SU-DHL-6 (cell line): ENCODE data around the gene EBF3.

Experiments used
- H2AFZ ChIP-seq: fragments of 200-600 bp; sonication (generic); 2 replicates; pipeline ENCODE4 v1.6.1; 2014; ENCODE audit warnings: low read depth, mild to moderate bottlenecking, moderate library complexity, mixed read lengths, antibody characterized with exemption, low read length; ENCODE audit not compliant: severe bottlenecking
- H3F3A ChIP-seq: fragments of 200-600 bp; shearing (Covaris generic); 2 replicates; pipeline ENCODE4 v1.6.0; 2016; ENCODE audit warnings: antibody characterized with exemption, mild to moderate bottlenecking; ENCODE audit not compliant: insufficient read depth
- H3K27ac ChIP-seq: fragments of 200-600 bp; sonication (generic); 2 replicates; pipeline ENCODE4 v1.5.1; 2016; ENCODE audit warnings: low read depth, mild to moderate bottlenecking, low read length, moderate library complexity, mixed read lengths
- H3K27me3 ChIP-seq: fragments of 200-600 bp; sonication (generic), shearing (Covaris generic); 2 replicates; pipeline ENCODE4 v1.6.0; 2014; ENCODE audit warnings: mild to moderate bottlenecking, low read length
- H3K36me3 ChIP-seq: fragments of 200-600 bp; sonication (generic); 2 replicates; pipeline ENCODE4 v1.6.1; 2014; ENCODE audit warnings: mild to moderate bottlenecking, low read length, mixed read lengths
- H3K4me2 ChIP-seq: fragments of 300-600, 200-600 bp; shearing (Covaris generic), sonication (generic); 2 replicates; pipeline ENCODE4 v1.6.0; 2014; ENCODE audit warnings: low read length, low read depth, mild to moderate bottlenecking; ENCODE audit not compliant: poor library complexity, severe bottlenecking
- H3K4me3 ChIP-seq: fragments of 200-600 bp; sonication (generic); 2 replicates; pipeline ENCODE4 v1.5.1; 2014; ENCODE audit warnings: antibody characterized with exemption, low read length, mild to moderate bottlenecking, mixed read lengths; ENCODE audit not compliant: insufficient read depth, poor library complexity, severe bottlenecking
- H3K79me2 ChIP-seq: fragments of 200-600 bp; sonication (generic); 2 replicates; pipeline ENCODE4 v1.6.1; 2014; ENCODE audit warnings: mild to moderate bottlenecking, low read length, moderate library complexity; ENCODE audit not compliant: insufficient read depth
- H3K9ac ChIP-seq: fragments of 200-600 bp; sonication (generic); 2 replicates; pipeline ENCODE4 v1.7.0; 2014; ENCODE audit warnings: mild to moderate bottlenecking, low read length
- H3K9me2 ChIP-seq: fragments of 200-600 bp; sonication (generic); replicated peaks from 2 replicates; pipeline ENCODE4 v1.6.1; 2014; ENCODE audit warnings: low read length; ENCODE audit not compliant: insufficient read depth
- H3K9me3 ChIP-seq: fragments of 200-600 bp; sonication (generic); 2 replicates; pipeline ENCODE4 v1.6.1; 2014; ENCODE audit warnings: low read length, mixed read lengths; ENCODE audit not compliant: insufficient read depth
- H4K20me1 ChIP-seq: fragments of 200-600 bp; sonication (generic); 2 replicates; pipeline ENCODE4 v1.6.1; 2014; ENCODE audit warnings: low read depth, mild to moderate bottlenecking, antibody characterized with exemption, low read length, moderate library complexity, mixed read lengths
- EZH2phosphoT487 ChIP-seq: fragments of 200-600 bp; sonication (generic), shearing (Covaris generic); conservative IDR thresholded peaks from 2 replicates; pipeline ENCODE4 v1.6.1; 2018; ENCODE audit warnings: mild to moderate bottlenecking, antibody characterized with exemption, low read length, moderate library complexity, mixed read lengths
- TF ChIP-seq, protein P1 (sequence below): fragments of 200-600 bp; sonication (generic); IDR thresholded peaks from one replicate; pipeline ENCODE4 v1.5.1; 2017; ENCODE audit warnings: antibody characterized with exemption, mild to moderate bottlenecking, low read length, moderate library complexity; ENCODE audit not compliant: insufficient read depth, poor library complexity, severe bottlenecking

EBF3 gene

GRCh38 chr10:129954492-129955315, 9.4 kb downstream of the EBF3 start:
- H3K9me3 ChIP-seq: no peaks in the 10 kb centered on the region
- no peak overlapping the region for H2AFZ ChIP-seq
- H3F3A ChIP-seq: no peaks in the 10 kb centered on the region
- TF ChIP-seq, protein P1, sequence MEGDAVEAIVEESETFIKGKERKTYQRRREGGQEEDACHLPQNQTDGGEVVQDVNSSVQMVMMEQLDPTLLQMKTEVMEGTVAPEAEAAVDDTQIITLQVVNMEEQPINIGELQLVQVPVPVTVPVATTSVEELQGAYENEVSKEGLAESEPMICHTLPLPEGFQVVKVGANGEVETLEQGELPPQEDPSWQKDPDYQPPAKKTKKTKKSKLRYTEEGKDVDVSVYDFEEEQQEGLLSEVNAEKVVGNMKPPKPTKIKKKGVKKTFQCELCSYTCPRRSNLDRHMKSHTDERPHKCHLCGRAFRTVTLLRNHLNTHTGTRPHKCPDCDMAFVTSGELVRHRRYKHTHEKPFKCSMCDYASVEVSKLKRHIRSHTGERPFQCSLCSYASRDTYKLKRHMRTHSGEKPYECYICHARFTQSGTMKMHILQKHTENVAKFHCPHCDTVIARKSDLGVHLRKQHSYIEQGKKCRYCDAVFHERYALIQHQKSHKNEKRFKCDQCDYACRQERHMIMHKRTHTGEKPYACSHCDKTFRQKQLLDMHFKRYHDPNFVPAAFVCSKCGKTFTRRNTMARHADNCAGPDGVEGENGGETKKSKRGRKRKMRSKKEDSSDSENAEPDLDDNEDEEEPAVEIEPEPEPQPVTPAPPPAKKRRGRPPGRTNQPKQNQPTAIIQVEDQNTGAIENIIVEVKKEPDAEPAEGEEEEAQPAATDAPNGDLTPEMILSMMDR: no peak
- TF ChIP-seq EZH2phosphoT487: no peak
- no peak overlapping the region for H3K4me3 ChIP-seq
- H3K27ac ChIP-seq: no peak overlapping the region
- no peak overlapping the region for H3K9ac ChIP-seq
- H3K9me2 ChIP-seq: no peaks in the 10 kb centered on the region
- H3K79me2 ChIP-seq: no peaks in the 10 kb centered on the region
- no peaks in the 10 kb centered on the region for H4K20me1 ChIP-seq
- H3K36me3 ChIP-seq: no peaks in the 10 kb centered on the region
- no peak overlapping the region for H3K4me2 ChIP-seq
- H3K27me3 ChIP-seq: no peaks in the 10 kb centered on the region

- H3K4me2 ChIP-seq: no peak overlapping the region
- no peak overlapping the region for H2AFZ ChIP-seq
- no peak overlapping the region for H3K27ac ChIP-seq
- no peaks in the 10 kb centered on the region for H3K79me2 ChIP-seq
- H3K9me3 ChIP-seq: no peaks in the 10 kb centered on the region
- TF ChIP-seq, protein P1: no peak
- no peak for TF ChIP-seq EZH2phosphoT487
- no peaks in the 10 kb centered on the region for H3K36me3 ChIP-seq
- H3K9ac ChIP-seq: no peak overlapping the region
- H3F3A ChIP-seq: no peaks in the 10 kb centered on the region
- no peaks in the 10 kb centered on the region for H4K20me1 ChIP-seq
- no peaks in the 10 kb centered on the region for H3K27me3 ChIP-seq
- no peak overlapping the region for H3K4me3 ChIP-seq
- no peaks in the 10 kb centered on the region for H3K9me2 ChIP-seq
Measured at GRCh38 chr10:129953119-129954051, 10.7 kb downstream of the EBF3 start.

DNA sequence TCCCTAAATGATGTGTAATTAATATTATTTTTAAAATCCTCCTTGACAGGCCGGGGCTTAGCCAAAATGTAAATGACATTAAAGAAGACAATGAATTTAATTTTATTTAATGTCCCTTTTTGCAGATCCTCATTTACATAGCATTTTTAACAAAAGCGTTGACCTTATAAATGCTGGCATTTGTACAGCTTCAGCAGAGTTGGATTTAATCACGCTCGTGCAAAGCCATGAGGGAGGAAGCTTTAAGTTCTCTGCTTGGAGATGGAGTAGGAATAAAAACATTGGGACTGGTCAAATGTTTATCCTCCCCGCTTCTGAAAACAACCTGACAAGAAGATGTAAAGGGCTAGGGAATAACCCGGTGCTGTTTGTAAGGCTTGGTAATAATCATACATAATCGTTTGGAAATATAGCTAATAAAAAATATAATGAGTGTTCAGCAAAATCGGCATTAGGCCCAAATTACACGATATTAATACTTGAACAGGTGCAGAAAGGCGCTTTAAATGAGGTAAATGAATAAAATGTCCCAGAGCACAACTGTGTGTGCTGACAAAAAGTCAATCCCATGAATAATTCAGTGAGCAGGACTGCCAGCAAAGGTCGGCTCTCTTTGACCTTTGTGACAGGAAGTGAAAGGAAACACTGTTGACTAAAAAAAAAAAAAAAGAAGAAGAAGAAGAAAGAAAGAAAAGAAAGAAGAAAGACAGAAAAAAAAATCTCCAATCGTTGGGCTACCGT, 11.5 kb downstream of the EBF3 start:
- H3F3A ChIP-seq: no peaks in the 10 kb centered on the region
- H3K27ac ChIP-seq: no peak overlapping the region
- H3K9me3 ChIP-seq: no peaks in the 10 kb centered on the region
- no peak overlapping the region for H3K4me2 ChIP-seq
- H3K79me2 ChIP-seq: no peaks in the 10 kb centered on the region
- H3K9ac ChIP-seq: no peak overlapping the region
- no peak overlapping the region for H3K4me3 ChIP-seq
- no peaks in the 10 kb centered on the region for H3K36me3 ChIP-seq
- no peak overlapping the region for H2AFZ ChIP-seq
- no peaks in the 10 kb centered on the region for H3K9me2 ChIP-seq
- H4K20me1 ChIP-seq: no peaks in the 10 kb centered on the region
- H3K27me3 ChIP-seq: no peaks in the 10 kb centered on the region
- no peak for TF ChIP-seq EZH2phosphoT487
- TF ChIP-seq, protein P1: no peak
